Tibial nerve (tissue), 4 donors: ENCODE measurements around the gene FBF1.

Experiments used
- CTCF ChIP-seq, 5 experiments: fragments of 200-600 bp in 3 of 5; fragments of 450-650 bp in 2 of 5; sonication (generic) in 3 of 5; IDR thresholded peaks; one replicate each; pipeline ENCODE4 v1.5.1; 2016 to 2019; ENCODE audit warnings: antibody characterized with exemption in 5 of 5, mild to moderate bottlenecking in 3 of 5, moderate library complexity in 2 of 5
- EP300 ChIP-seq, 2 donors: sonication (generic); formaldehyde crosslinking; IDR thresholded peaks; one replicate each; pipeline ENCODE4 v1.6.1; 2017; ENCODE audit warnings: antibody characterized with exemption in 2 of 2, mild to moderate bottlenecking in 1 of 2
- POLR2A ChIP-seq, 2 donors: fragments of 450-650 bp; IDR thresholded peaks; one replicate each; pipeline ENCODE4 v1.6.1; 2017; ENCODE audit warnings: antibody characterized with exemption in 2 of 2, mild to moderate bottlenecking in 2 of 2, moderate library complexity in 2 of 2

- no peak for TF ChIP-seq CTCF (IDR thresholded peaks at IDR 0.05)
- TF ChIP-seq POLR2A (IDR thresholded peaks at IDR 0.05), result no peak
- TF ChIP-seq EP300 (IDR thresholded peaks at IDR 0.05), result no peak
Observed at GRCh38 chr17:75985986-75986385, 45.1 kb upstream of the FBF1 start.
